ENCODE measurements around the gene RMND1. TPM values are rescaled to one million over a fixed set of nuclear protein-coding genes. Genes with fewer than 3 reads are reported as not detected.
A peak's percentile ranks its signal among the peaks of the same experiment; 100 is the strongest.

The RMND1 gene
- polyA plus RNA-seq, 3 donors: 5.7 to 6.7 (median 6.6) TPM

- DNase-seq: no peak
- Histone ChIP-seq H3K4me2 (replicated peaks; ENCODE audit: extremely low read depth, low read length, poor library complexity, severe bottlenecking) (no peak overlapping the region), H3K4me3 (replicated peaks in 1 of 3; ENCODE audit: low read depth in 2 of 3, low read length in 3 of 3) (no peak overlapping the region), H3K9me3 (replicated peaks in 1 of 2; ENCODE audit: control insufficient read depth in 1 of 2, insufficient read depth in 1 of 2, low read length in 2 of 2) (no peaks in the 10 kb centered on the region), H3K27me3 (ENCODE audit: control insufficient read depth in 2 of 2, insufficient read depth in 2 of 2, low read length in 2 of 2) (no peaks in the 10 kb centered on the region), H2AFZ (ENCODE audit: insufficient read depth, low read depth, low read length, poor library complexity, severe bottlenecking) (no peak overlapping the region), H3K4me1 (ENCODE audit: control insufficient read depth in 1 of 2, insufficient read depth in 2 of 2, low read length in 2 of 2) (no peaks in the 10 kb centered on the region), H4K20me1 (ENCODE audit: insufficient read depth, low read length) (peaks cover 11% of the 10 kb centered on the region), H3K27ac (ENCODE audit: low read depth in 1 of 2, low read length in 2 of 2) (no peak overlapping the region), H3K36me3 (replicated peaks in 1 of 2; ENCODE audit: control insufficient read depth in 1 of 2, insufficient read depth in 2 of 2, low read length in 2 of 2) (peaks cover 43 to 78% of the 10 kb centered on the region in 2 donors), H3K9ac (ENCODE audit: insufficient read depth, low read length, poor library complexity, severe bottlenecking) (no peak overlapping the region), H3K79me2 (ENCODE audit: insufficient read depth, low read length) (peaks cover 30% of the 10 kb centered on the region)
- no peaks in the 10 kb centered on the region for H3K27me3 Mint-ChIP-seq (ENCODE audit: low read depth in 3 of 3)
- no CpG with 5 or more reads among the region's 2 CpGs for WGBS (ENCODE audit: insufficient coverage)
- no peak for TF ChIP-seq CTCF (IDR thresholded peaks at IDR 0.05)
- H3K27ac Mint-ChIP-seq: peak overlapping the region in 1 of 7 donors; percentile 15
- H3K36me3 Mint-ChIP-seq: peaks cover 39 to 71% of the 10 kb centered on the region in 2 donors
- H3K4me1 Mint-ChIP-seq: peaks cover 2% of the 10 kb centered on the region
- no peak overlapping the region for H3K4me3 Mint-ChIP-seq
- no peaks in the 10 kb centered on the region for H3K9me3 Mint-ChIP-seq
- intact Hi-C loops (cut with micrococcal nuclease): no loop called here
Measured at GRCh38 chr6:151434369-151434768, 17.6 kb downstream of the RMND1 start.

- Histone ChIP-seq H3K4me1 (ENCODE audit: control insufficient read depth in 1 of 2, insufficient read depth in 2 of 2, low read length in 2 of 2) (no peaks in the 10 kb centered on the region), H3K36me3 (replicated peaks in 1 of 2; ENCODE audit: control insufficient read depth in 1 of 2, insufficient read depth in 2 of 2, low read length in 2 of 2) (peaks cover 56 to 82% of the 10 kb centered on the region in 2 donors), H3K79me2 (ENCODE audit: insufficient read depth, low read length) (peaks cover 14% of the 10 kb centered on the region), H2AFZ (ENCODE audit: insufficient read depth, low read depth, low read length, poor library complexity, severe bottlenecking) (no peak overlapping the region), H4K20me1 (ENCODE audit: insufficient read depth, low read length) (peaks cover 1% of the 10 kb centered on the region), H3K9me3 (replicated peaks in 1 of 2; ENCODE audit: control insufficient read depth in 1 of 2, insufficient read depth in 1 of 2, low read length in 2 of 2) (no peaks in the 10 kb centered on the region), H3K27me3 (ENCODE audit: control insufficient read depth in 2 of 2, insufficient read depth in 2 of 2, low read length in 2 of 2) (no peaks in the 10 kb centered on the region), H3K4me2 (replicated peaks; ENCODE audit: extremely low read depth, low read length, poor library complexity, severe bottlenecking) (no peak overlapping the region), H3K9ac (ENCODE audit: insufficient read depth, low read length, poor library complexity, severe bottlenecking) (no peak overlapping the region), H3K27ac (ENCODE audit: low read depth in 1 of 2, low read length in 2 of 2) (no peak overlapping the region), H3K4me3 (replicated peaks in 1 of 3; ENCODE audit: low read depth in 2 of 3, low read length in 3 of 3) (no peak overlapping the region)
- Mint-ChIP-seq H3K36me3 (peaks cover 48 to 73% of the 10 kb centered on the region in 2 donors), H3K27ac (no peak overlapping the region), H3K27me3 (ENCODE audit: low read depth in 3 of 3) (no peaks in the 10 kb centered on the region), H3K4me3 (no peak overlapping the region), H3K9me3 (no peaks in the 10 kb centered on the region), H3K4me1 (no peaks in the 10 kb centered on the region)
- DNase-seq: no peak
- no peak for TF ChIP-seq CTCF (IDR thresholded peaks at IDR 0.05)
- 100% methylated on average over 1 of the region's 4 CpGs for WGBS (ENCODE audit: insufficient coverage)
- intact Hi-C loops (cut with micrococcal nuclease): no loop called here
Measured at GRCh38 chr6:151432651-151433050, 19.3 kb downstream of the RMND1 start.
